GM18507 (cell line): ENCODE data around the gene CA6.
A peak's percentile ranks its signal among the peaks of the same experiment; 100 is the strongest.
"Not testable (repeated sequence)": the region's sequence is repeated elsewhere in the genome, so short reads cannot be mapped to it uniquely, and the experiment has no call there.

Experiments
- DNase-seq: peaks from one replicate; pipeline ENCODE4 v3.0.0; 2011; ENCODE audit warnings: low read depth; ENCODE audit not compliant: insufficient read length; ENCODE audit errors: extremely low spot score
- FAIRE-seq: peaks from 2 replicates; lab custom pipeline; 2011; peaks lifted over from hg19 to GRCh38; lab: Jason Lieb, UNC

Gene CA6

GRCh38 chr1:8965121-8965820, 19.6 kb downstream of the CA6 start:
- DNase-seq (no peak), FAIRE-seq (no peak)

GRCh38 chr1:8966606-8967005, 20.9 kb downstream of the CA6 start:
- FAIRE-seq (no peak), DNase-seq (no peak)

DNA sequence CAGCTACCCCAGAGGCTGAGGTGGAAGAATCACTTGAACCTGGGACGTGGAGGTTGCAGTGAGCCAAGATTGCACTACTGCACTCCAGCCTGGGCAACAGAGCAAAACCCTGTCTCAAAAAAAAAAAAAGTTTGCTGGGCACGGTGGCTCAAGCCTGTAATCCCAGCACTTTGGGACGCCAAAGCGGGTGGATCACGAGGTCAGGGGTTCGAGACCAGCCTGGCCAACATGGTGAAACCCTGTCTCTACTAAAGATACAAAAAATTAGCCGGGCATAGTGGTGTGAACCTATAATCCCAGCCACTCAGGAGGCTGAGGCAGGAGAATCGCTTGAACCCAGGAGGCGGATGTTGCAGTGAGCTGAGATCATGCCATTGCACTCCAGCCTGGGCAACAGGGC, 23.2 kb downstream of the CA6 start:
- FAIRE-seq = not testable (repeated sequence)

DNA sequence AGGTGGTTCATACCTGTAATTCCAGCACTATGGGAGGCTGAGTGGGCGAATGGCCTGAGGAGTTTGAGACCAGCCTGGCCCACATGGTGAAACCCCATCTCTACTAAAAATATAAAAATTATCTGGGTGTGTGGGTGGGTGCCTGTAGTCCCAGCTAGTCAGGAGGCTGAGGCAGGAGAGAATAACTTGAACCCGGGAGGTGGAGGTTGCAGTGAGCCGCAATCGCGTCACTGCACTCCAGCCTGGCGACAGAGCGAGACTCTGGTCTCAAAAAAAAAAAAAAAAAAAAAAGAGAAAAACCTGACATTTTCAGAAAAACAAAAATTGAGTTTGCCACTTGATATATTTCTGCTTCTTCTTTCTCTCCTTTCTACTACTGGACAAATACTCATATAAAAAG, 24.3 kb downstream of the CA6 start:
- no peak for DNase-seq
- no peak for FAIRE-seq

More for the DNA sequence above, 23.2 kb downstream of the CA6 start:
- not testable (repeated sequence) for DNase-seq

- DNase-seq = peak; percentile 54
Measured at GRCh38 chr1:8970870-8971337, 25.2 kb downstream of the CA6 start.

GRCh38 chr1:8974551-8974950, 28.9 kb downstream of the CA6 start:
- DNase-seq = no peak
- FAIRE-seq = no peak

More at GRCh38 chr1:8970870-8971337, 25.2 kb downstream of the CA6 start:
- FAIRE-seq = peak; percentile 77

DNA sequence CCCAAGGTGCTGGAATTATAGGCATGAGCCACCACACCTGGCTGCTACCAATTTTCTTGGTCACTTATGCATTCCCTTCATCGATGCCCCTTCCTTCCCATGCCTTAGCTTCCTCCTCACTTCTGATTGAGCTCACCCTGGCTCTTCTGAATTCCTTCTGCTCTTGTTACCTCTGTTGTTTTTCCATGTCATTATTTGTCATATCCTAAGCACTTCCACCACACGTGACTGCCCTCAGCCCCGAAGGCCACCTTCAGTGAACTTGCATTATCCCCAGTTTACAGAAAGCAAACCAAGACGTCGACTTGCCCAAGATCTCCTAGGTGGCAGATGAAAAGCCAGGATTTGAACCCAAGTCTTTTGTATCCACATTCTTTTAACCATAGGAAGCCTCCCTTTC, 30.7 kb downstream of the CA6 start:
- no peak for DNase-seq
- FAIRE-seq = no peak

DNA sequence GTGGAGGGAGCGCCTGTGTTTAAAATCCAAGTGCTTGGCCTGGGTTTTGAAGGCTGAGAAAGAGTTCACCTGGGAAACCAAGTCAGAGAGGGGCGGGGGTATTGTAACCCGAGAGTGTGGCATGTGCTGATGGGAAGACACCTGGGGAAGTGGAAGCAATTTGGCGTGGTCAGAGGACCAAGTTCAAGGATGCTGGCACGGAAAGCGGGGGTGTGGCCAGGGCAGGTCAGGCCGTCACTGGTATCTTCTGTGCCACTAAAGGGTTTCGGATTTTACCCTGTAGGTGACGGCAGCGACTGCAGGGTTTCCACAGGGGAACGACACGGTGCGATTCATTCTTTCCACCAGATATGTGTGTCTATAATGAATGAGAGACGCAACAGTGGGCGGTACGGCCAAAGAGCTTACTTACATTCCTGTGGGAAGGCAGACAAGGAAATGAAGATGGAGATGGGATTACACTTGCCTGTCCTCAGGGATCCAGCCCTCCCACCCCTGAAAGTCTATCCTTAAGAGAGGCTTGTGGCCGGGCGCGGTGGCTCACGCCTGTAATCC, 31.3 kb downstream of the CA6 start:
- no peak for FAIRE-seq

DNA sequence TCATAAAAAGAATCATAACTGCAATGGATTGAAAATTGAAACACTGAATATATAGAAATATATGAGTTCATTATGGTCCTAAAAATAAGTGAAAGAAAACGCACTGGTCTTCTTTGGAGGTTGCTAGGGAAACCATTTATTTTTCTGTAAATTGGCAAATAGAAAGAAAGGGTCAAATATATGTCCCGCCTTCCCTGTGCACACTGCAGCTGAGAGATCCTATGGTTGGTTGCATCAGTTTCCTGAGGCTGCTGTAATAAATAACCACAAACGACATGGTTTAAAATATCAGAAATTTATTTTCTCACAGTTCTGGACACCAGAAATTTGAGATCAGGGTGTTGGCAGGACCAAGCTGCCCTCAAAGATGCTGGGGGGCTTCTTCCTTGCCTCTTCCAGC, 35.0 kb downstream of the CA6 start:
- DNase-seq = no peak
- FAIRE-seq = no peak

More for the DNA sequence above, 31.3 kb downstream of the CA6 start:
- DNase-seq = no peak

DNA sequence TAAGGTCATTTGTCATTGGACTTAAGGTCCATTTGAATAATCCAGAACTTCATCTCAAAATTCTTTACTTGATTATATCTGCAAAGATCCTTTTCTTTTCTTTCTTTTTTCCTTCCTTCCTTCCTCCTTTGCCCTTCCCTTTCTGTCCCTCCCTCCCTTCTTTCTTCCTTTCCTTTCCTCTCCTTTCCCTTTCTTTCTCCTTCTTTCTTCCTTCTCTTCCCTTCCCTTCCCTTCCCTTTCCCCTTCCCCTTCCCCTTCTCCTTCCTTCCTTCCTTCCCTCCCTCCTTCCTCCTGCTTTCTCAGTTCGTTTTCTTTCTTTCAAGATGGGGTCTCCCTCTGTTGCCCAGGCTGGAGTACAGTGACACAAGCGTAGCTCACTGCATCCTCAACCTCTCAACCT, 35.5 kb downstream of the CA6 start:
- FAIRE-seq (no peak), DNase-seq (no peak)

DNA sequence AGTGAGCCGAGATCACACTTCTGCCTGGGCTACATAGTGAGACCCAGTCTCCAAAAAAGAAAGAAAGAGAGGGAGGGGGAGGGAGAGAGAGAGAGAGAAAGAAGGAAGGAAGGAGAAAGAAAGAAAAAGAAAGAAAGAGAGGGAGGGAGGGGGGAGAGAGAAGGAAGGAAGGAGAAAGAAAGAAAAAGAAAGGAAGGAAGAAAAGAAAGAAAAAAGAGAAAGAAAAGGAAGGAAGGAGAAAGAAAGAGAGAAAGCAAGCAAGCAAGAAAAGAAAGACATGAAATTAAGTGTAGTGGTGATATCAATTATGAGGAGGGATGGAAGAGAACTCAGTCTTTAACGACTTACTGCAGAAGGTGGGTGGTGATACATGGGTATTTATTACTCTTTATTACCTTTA, 38.5 kb downstream of the CA6 start:
- FAIRE-seq = no peak
- no peak for DNase-seq

GRCh38 chr1:8984990-8985389, 39.3 kb downstream of the CA6 start:
- FAIRE-seq = no peak
- no peak for DNase-seq

GRCh38 chr1:8985915-8986813, 40.5 kb downstream of the CA6 start:
- DNase-seq = no peak
- no peak for FAIRE-seq

DNA sequence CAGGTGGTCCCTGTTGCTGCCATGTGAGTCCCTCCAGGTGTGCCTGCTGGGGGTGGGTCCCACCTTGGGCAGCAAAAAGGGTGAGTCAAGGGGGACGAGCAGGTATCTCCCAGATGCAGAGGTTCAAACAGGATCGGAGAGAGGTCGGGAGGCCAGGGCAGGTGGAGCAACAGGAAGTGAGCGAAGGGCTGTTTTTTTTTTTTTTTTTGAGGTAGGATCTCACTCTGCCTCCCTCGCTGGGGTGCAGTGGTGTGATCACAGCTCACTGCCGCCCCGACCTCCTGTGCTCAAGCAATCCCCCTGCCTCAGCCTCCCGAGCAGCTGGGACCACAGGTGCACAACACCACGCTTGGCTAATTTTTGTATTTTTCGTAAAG, 41.1 kb downstream of the CA6 start:
- no peak for FAIRE-seq
- no peak for DNase-seq

DNA sequence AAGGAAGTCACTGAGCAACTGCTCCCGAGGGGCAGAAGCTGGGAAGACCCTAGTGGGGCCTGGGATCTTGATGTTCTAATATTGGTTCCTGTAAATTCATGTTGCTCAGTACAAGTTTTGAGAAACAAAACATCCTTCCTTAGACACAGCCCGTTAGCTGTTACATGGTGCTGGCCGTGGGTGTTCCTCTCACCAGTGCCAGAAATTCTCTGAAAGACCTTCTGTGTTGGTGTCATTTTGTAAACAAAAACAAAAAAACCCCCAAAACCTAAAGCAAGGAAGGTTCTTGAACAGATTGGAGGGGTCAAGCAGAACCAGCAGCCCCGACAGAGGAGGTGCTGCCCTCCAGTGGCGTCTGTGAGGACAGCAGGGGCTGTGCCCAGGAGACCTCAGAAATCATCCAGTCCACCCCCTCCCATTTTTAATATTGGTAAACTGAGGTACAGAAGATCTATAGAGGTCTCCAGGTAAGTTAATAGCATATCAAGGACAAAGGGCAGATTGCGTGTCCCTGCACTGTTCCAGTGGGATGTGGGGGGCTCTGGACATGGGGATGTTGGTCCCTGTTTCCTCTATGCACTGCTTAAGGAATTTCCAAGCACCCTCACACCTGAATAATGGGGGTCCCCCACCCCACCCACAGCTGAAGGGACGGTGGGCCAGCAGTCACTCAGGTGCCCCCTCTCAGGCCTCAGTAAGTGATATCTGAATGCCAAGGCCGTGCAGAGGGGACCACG, 42.4 kb downstream of the CA6 start:
- DNase-seq (peak; percentile 51), FAIRE-seq (peak; percentile 79)

GRCh38 chr1:8988618-8988967, 42.9 kb downstream of the CA6 start:
- DNase-seq (no peak), FAIRE-seq (no peak)

- FAIRE-seq (no peak), DNase-seq (no peak)
Measured at GRCh38 chr1:8989061-8989460, 43.4 kb downstream of the CA6 start.

GRCh38 chr1:8989821-8990220, 44.2 kb downstream of the CA6 start:
- FAIRE-seq (no peak), DNase-seq (no peak)

DNA sequence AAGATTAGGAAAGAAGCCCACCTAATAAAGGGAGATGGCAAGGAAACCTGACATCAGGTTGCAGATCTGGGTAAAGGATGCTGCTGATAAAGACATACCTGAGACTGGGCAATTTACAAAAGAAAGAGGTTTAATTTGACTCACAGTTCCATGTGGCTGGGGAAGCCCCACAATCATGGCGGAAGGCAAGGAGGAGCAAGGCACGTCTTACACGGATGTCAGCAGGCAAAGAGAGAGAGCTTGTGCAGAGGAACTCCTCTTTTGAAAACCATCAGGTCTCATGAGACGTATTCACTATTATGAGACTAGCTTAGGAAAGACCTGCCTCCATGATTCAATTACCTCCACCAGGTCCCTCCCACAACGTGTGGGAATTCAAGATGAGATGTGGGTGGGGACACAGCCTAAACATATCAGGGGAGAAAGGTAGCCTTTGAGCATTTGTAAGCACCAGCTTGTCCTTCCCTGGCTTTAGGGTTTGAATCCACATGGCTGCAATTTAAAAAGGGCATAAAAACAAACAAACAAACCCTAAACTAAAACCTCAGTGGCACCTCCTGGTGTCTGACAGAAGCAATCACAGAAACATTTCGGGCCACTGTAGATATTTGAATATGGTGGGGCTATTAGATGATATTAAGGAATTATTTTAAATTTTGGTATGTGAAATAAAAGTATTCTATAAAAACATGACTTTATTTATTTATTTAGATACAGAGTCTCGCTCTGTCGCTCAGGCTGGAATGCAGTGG, 47.4 kb downstream of the CA6 start:
- no peak for FAIRE-seq
- no peak for DNase-seq
